GM12891 (cell line): ENCODE measurements around the gene RNF25.

ENCODE experiments used
- DNase-seq: peaks from one replicate; pipeline ENCODE4 v3.0.0; 2011; ENCODE audit warnings: low spot score; ENCODE audit not compliant: insufficient read length
- FAIRE-seq: peaks from 2 replicates; lab custom pipeline; 2011; peaks lifted over from hg19 to GRCh38; lab: Jason Lieb, UNC
- PAX5 ChIP-seq: IDR thresholded peaks from 2 replicates; pipeline ENCODE4 v1.6.1; 2011; ENCODE audit warnings: low read length, moderate library complexity, mild to moderate bottlenecking; ENCODE audit not compliant: insufficient read depth, severe bottlenecking
- POLR2A ChIP-seq: IDR thresholded peaks from 2 replicates; pipeline ENCODE4 v1.6.1; 2011; ENCODE audit warnings: low read depth, low read length, control low read depth
- POLR2AphosphoS5 ChIP-seq: IDR thresholded peaks from 2 replicates; pipeline ENCODE4 v1.6.1; 2011; ENCODE audit warnings: low read depth, low read length, control low read depth
- POU2F2 ChIP-seq: IDR thresholded peaks from 2 replicates; pipeline ENCODE4 v1.6.1; 2011; ENCODE audit warnings: low read depth, mild to moderate bottlenecking, control low read depth, low read length, moderate library complexity
- SPI1 ChIP-seq: IDR thresholded peaks from 2 replicates; pipeline ENCODE4 v1.6.1; 2011; ENCODE audit warnings: low read depth, low read length, control low read depth
- TAF1 ChIP-seq: IDR thresholded peaks from 2 replicates; pipeline ENCODE4 v1.6.1; 2011; ENCODE audit warnings: low read depth, low read length, control low read depth

The RNF25 gene

GRCh38 chr2:218618102-218618860 lies 53.5 kb downstream of the RNF25 start:
- FAIRE-seq = no peak
- DNase-seq = no peak
- no peak for TF ChIP-seq POU2F2
- TF ChIP-seq POLR2AphosphoS5 = no peak

GRCh38 chr2:218615868-218616315 lies 55.9 kb downstream of the RNF25 start:
- TF ChIP-seq SPI1 (no peak), POLR2AphosphoS5 (no peak), POLR2A (no peak), TAF1 (no peak), PAX5 (no peak), POU2F2 (no peak)
- FAIRE-seq = no peak
- DNase-seq = no peak
